PC-3 (cell line): ENCODE results near the gene NIF3L1. TPM values are rescaled to one million over a fixed set of nuclear protein-coding genes. Genes with fewer than 3 reads are reported as not detected.

ENCODE experiments used
- ATAC-seq: fragments of 200-7000 bp; cut with Tn5 transposase; 2 replicates; pipeline ENCODE4 v1.9.1; 2020; ENCODE audit warnings: mild to moderate bottlenecking, moderate library complexity
- BruUV-seq: library from RNA; stranded (reverse); fragments of 400-500 nt; replicated peaks from 2 replicates; lab custom pipeline; 2021; lab: Mats Ljungman, UMichigan
- CTCF ChIA-PET: fragments of 300-600 bp; sonication (Branson Sonifier 250); formaldehyde crosslinking; loops from one replicate; lab custom pipeline; 2022; ENCODE audit warnings: antibody characterized with exemption; lab: Charles Lee
- POLR2A ChIA-PET: fragments of 300-600 bp; sonication (Branson Sonifier 250); formaldehyde crosslinking; loops from one replicate; lab custom pipeline; 2022; ENCODE audit warnings: antibody characterized with exemption; ENCODE audit not compliant: unreplicated experiment; lab: Charles Lee
- DNase-seq: peaks from one replicate; pipeline ENCODE4 v3.0.0-alpha.2; 2015
- H2AFZ ChIP-seq: fragments of 300-600 bp; sonication (generic); 2 replicates; pipeline ENCODE4 v1.6.0; 2016; ENCODE audit warnings: antibody characterized with exemption, low read length
- H3F3A ChIP-seq: fragments of 300-600 bp; sonication (generic); one replicate; pipeline ENCODE4 v1.6.0; 2017; ENCODE audit warnings: antibody characterized with exemption, low read length, control low read depth, mild to moderate bottlenecking; ENCODE audit not compliant: unreplicated experiment
- H3K27ac ChIP-seq: fragments of 300-600 bp; sonication (generic); 2 replicates; pipeline ENCODE4 v1.5.1; 2016; ENCODE audit warnings: mild to moderate bottlenecking, low read length
- H3K27me3 ChIP-seq: fragments of 300-600 bp; sonication (generic); 2 replicates; pipeline ENCODE4 v1.6.1; 2016; ENCODE audit warnings: low read length, mixed read lengths
- H3K36me3 ChIP-seq: fragments of 300-600 bp; sonication (generic); 2 replicates; pipeline ENCODE4 v1.6.1; 2016; ENCODE audit warnings: low read depth, mixed run types, low read length, mixed read lengths
- H3K4me1 ChIP-seq: fragments of 300-600 bp; sonication (generic); 2 replicates; pipeline ENCODE4 v1.5.1; 2016; ENCODE audit warnings: low read length; ENCODE audit not compliant: insufficient read depth
- H3K4me2 ChIP-seq: fragments of 300-600 bp; sonication (generic); 2 replicates; pipeline ENCODE4 v1.6.0; 2016; ENCODE audit warnings: low read length
- H3K4me3 ChIP-seq: fragments of 300-600 bp; sonication (generic); 2 replicates; pipeline ENCODE4 v1.5.1; 2016; ENCODE audit warnings: mild to moderate bottlenecking, low read length, mixed read lengths
- H3K79me2 ChIP-seq: fragments of 300-600 bp; sonication (generic); 2 replicates; pipeline ENCODE4 v1.6.1; 2017; ENCODE audit warnings: low read length, mixed read lengths
- H3K9ac ChIP-seq: fragments of 300-600 bp; sonication (generic); 2 replicates; pipeline ENCODE4 v1.6.0; 2016; ENCODE audit warnings: mild to moderate bottlenecking, low read length
- H3K9me2 ChIP-seq: fragments of 300-600 bp; sonication (generic); replicated peaks from 2 replicates; pipeline ENCODE4 v1.6.1; 2016; ENCODE audit warnings: mixed run types, low read length, mixed read lengths
- H3K9me3 ChIP-seq: fragments of 300-600 bp; sonication (generic); 2 replicates; pipeline ENCODE4 v1.6.1; 2016; ENCODE audit warnings: low read length, mixed read lengths
- H4K20me1 ChIP-seq: fragments of 300-600 bp; sonication (generic); 2 replicates; pipeline ENCODE4 v1.6.1; 2016; ENCODE audit warnings: low read length, mixed read lengths
- EZH2 ChIP-seq: fragments of 300-600 bp; sonication (generic); IDR thresholded peaks from one replicate; pipeline ENCODE4 v1.6.1; 2017; ENCODE audit warnings: antibody characterized with exemption, mild to moderate bottlenecking, low read length; ENCODE audit not compliant: unreplicated experiment
- EZH2phosphoT487 ChIP-seq: fragments of 300-600 bp; sonication (generic); IDR thresholded peaks from 2 replicates; pipeline ENCODE4 v1.6.1; 2018; ENCODE audit warnings: mild to moderate bottlenecking, antibody characterized with exemption, low read length, borderline replicate concordance
- intact Hi-C: fragments of 100-400 bp; cut with micrococcal nuclease; formaldehyde crosslinking; loops from 2 replicates; pipeline ENCODE4 v1.9.0; 2023
- total RNA-seq: library from RNA; depleted of rRNA; stranded (reverse); fragments of >200 nt; gene quantifications from 2 replicates; pipeline ENCODE4 v1.2.3, GENCODE V29; 2014
- TF ChIP-seq, protein P1 (sequence below): fragments of 300-600 bp; sonication (generic); conservative IDR thresholded peaks from 2 replicates; pipeline ENCODE4 v1.5.1; 2017; ENCODE audit warnings: antibody characterized with exemption, low read depth, mild to moderate bottlenecking, low read length

Gene NIF3L1
- total RNA-seq, 1 experiment from 2014 or later = 81.5 TPM

DNA sequence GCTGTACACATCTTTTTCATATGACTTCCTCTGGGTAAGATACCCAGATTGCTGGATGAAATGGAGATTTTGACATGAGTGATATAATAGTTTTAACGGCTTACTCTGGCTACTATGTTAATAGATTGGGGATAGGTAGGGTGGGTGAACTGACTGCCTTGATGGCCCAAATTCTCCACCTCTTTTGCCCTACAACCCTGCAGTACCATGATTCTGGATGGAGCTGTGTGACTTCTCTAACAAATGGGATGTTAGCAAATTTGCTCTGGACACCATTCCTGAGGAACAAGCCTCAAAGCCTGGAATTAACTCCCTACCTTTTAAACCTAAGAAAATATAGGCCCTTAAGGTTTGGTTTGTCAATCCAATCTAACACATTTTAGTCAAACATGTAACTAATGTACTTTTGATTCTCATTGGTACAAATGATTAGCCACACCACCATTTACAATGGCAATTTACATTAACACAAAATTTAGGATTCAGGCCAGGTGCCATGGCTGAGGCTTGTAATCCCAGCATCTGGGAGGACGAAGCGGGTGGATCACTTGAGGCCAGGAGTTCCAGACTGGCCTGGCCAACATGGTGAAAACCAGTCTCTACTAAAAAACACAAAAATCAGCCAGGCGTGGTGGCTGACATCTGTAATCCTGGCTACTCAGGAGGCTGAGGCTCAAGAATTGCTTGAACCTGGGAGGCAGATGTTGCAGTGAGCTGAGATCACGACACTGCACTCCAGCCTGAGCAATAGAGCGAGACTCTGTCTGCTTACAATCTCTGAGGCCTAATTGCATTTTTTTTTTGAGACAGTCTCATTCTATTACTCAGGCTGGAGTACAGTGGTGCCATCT, 37.5 kb upstream of the NIF3L1 start:
- Histone ChIP-seq H3K9me3 (no peaks in the 10 kb centered on the region), H3K4me3 (no peak overlapping the region), H3K4me2 (no peak overlapping the region), H2AFZ (no peak overlapping the region), H3K36me3 (peaks cover 47% of the 10 kb centered on the region), H3K4me1 (no peaks in the 10 kb centered on the region), H3K9me2 (no peaks in the 10 kb centered on the region), H3K9ac (no peak overlapping the region), H3K27ac (no peak overlapping the region), H3F3A (peaks cover 12% of the 10 kb centered on the region), H4K20me1 (0 out of 2 replicates have a peak, but pooled peaks cover 5% of the 10 kb centered on the region), H3K79me2 (peaks cover 5% of the 10 kb centered on the region), H3K27me3 (no peaks in the 10 kb centered on the region)
- ChIA-PET POLR2A (no interaction called here), CTCF (no interaction called here)
- TF ChIP-seq, protein P1, sequence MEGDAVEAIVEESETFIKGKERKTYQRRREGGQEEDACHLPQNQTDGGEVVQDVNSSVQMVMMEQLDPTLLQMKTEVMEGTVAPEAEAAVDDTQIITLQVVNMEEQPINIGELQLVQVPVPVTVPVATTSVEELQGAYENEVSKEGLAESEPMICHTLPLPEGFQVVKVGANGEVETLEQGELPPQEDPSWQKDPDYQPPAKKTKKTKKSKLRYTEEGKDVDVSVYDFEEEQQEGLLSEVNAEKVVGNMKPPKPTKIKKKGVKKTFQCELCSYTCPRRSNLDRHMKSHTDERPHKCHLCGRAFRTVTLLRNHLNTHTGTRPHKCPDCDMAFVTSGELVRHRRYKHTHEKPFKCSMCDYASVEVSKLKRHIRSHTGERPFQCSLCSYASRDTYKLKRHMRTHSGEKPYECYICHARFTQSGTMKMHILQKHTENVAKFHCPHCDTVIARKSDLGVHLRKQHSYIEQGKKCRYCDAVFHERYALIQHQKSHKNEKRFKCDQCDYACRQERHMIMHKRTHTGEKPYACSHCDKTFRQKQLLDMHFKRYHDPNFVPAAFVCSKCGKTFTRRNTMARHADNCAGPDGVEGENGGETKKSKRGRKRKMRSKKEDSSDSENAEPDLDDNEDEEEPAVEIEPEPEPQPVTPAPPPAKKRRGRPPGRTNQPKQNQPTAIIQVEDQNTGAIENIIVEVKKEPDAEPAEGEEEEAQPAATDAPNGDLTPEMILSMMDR = no peak
- TF ChIP-seq EZH2 (no peak), EZH2phosphoT487 (no peak)
- BruUV-seq = no TSS peak
- no peak for DNase-seq
- intact Hi-C loops = no loop called here
- no peak for ATAC-seq

DNA sequence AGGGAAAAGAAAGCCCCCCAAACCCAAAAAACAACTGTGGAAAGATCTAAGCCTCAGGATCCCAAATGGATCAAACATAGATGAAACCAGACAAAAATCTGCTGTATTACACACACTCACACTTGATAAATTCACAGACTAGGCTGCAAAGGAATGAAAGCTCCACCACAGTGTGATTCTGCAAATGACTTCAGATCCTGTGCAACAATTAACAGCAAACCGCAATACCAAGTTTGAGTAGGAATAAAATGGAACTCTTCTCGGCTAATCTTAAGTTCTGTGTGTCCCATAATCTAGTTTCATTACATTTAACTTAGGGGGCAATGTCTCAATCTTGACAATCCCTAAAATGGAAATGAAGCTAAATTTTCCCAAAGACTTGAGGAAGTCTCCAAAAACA, 36.6 kb upstream of the NIF3L1 start:
- Histone ChIP-seq H4K20me1 (0 out of 2 replicates have a peak, but pooled peaks cover 5% of the 10 kb centered on the region), H3F3A (peaks cover 17% of the 10 kb centered on the region), H3K9me3 (no peaks in the 10 kb centered on the region), H3K4me3 (no peak overlapping the region), H3K4me1 (no peaks in the 10 kb centered on the region), H2AFZ (no peak overlapping the region), H3K36me3 (peaks cover 57% of the 10 kb centered on the region), H3K9ac (no peak overlapping the region), H3K4me2 (no peak overlapping the region), H3K79me2 (peaks cover 14% of the 10 kb centered on the region), H3K9me2 (no peaks in the 10 kb centered on the region), H3K27ac (no peak overlapping the region), H3K27me3 (no peaks in the 10 kb centered on the region)
- intact Hi-C loops = no loop called here
- DNase-seq = no peak
- ChIA-PET CTCF (no interaction called here), POLR2A (no interaction called here)
- no peak for ATAC-seq
- BruUV-seq = no TSS peak
- no peak for TF ChIP-seq EZH2phosphoT487
- TF ChIP-seq EZH2 = no peak
- TF ChIP-seq, protein P1 = no peak

DNA sequence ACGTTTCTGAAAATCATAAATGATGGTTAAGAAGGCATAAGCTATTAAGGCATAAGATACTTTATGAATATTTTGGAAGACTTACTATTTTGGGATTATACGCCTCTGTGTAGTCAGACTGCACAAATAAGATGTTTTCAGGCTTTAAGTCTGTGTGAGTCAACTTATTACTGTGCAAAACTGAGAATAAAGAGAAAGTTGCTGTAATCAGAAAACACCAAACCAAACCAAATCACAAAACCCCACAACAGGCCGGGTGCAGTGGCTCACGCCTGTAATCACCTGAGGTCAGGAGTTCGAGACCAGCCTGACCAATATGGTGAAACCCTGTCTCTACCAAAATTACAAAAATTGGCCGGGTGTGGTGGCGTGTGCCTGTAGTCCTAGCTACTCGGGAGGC, 32.4 kb upstream of the NIF3L1 start:
- no peak for TF ChIP-seq EZH2phosphoT487
- TF ChIP-seq, protein P1 = no peak
- no peak for TF ChIP-seq EZH2
- ChIA-PET CTCF (no interaction called here), POLR2A (no interaction called here)
- no peak overlapping the region for H2AFZ ChIP-seq
- no peaks in the 10 kb centered on the region for H3K9me2 ChIP-seq
- no peaks in the 10 kb centered on the region for H3K9me3 ChIP-seq
- DNase-seq (no peak), ATAC-seq (no peak)
- peaks cover 90% of the 10 kb centered on the region for H3K36me3 ChIP-seq
- H3K4me1 ChIP-seq = peaks cover 19% of the 10 kb centered on the region
- H3K79me2 ChIP-seq = peaks cover 56% of the 10 kb centered on the region
- intact Hi-C loops = no loop called here
- no peak overlapping the region for H3K9ac ChIP-seq
- no peak overlapping the region for H3K4me3 ChIP-seq
- no TSS peak for BruUV-seq
- H3K27ac ChIP-seq = no peak overlapping the region
- peaks cover 28% of the 10 kb centered on the region for H4K20me1 ChIP-seq
- H3F3A ChIP-seq = peaks cover 25% of the 10 kb centered on the region
- H3K27me3 ChIP-seq = no peaks in the 10 kb centered on the region
- H3K4me2 ChIP-seq = no peak overlapping the region
